ENCODE measurements around the gene ATM.
"Not testable (repeated sequence)": the region's sequence is repeated elsewhere in the genome, so short reads cannot be mapped to it uniquely, and the experiment has no call there.

The ATM gene

GRCh38 chr11:108246308-108246707 is 23.4 kb downstream of the ATM start:
- Histone ChIP-seq H3K9ac (ENCODE audit: low read depth, low read length) (no peak overlapping the region), H3K4me1 (ENCODE audit: control insufficient read depth, insufficient read depth, low read length) (no peaks in the 10 kb centered on the region), H3K27me3 (ENCODE audit: control insufficient read depth, insufficient read depth, low read length) (no peaks in the 10 kb centered on the region), H3K36me3 (ENCODE audit: control insufficient read depth, insufficient read depth, low read length) (no peaks in the 10 kb centered on the region), H3K9me3 (ENCODE audit: control insufficient read depth, insufficient read depth, low read length) (no peaks in the 10 kb centered on the region), H3K4me3 (ENCODE audit: low read depth, low read length) (no peak overlapping the region)

- no peaks in the 10 kb centered on the region for H3K27me3 ChIP-seq (ENCODE audit: control insufficient read depth, insufficient read depth, low read length)
- H3K9me3 ChIP-seq (ENCODE audit: control insufficient read depth, insufficient read depth, low read length) = no peaks in the 10 kb centered on the region
- no peaks in the 10 kb centered on the region for H3K4me1 ChIP-seq (ENCODE audit: control insufficient read depth, insufficient read depth, low read length)
- H3K36me3 ChIP-seq (ENCODE audit: control insufficient read depth, insufficient read depth, low read length) = no peaks in the 10 kb centered on the region
- no peak overlapping the region for H3K9ac ChIP-seq (ENCODE audit: low read depth, low read length)
- no peak overlapping the region for H3K4me3 ChIP-seq (ENCODE audit: low read depth, low read length)
Measured at GRCh38 chr11:108246885-108247284, 24.0 kb downstream of the ATM start.

GRCh38 chr11:108253176-108253575 is 30.3 kb downstream of the ATM start:
- Histone ChIP-seq H3K4me3 (ENCODE audit: low read depth, low read length) (no peak overlapping the region), H3K36me3 (ENCODE audit: control insufficient read depth, insufficient read depth, low read length) (peaks cover 4% of the 10 kb centered on the region), H3K9ac (ENCODE audit: low read depth, low read length) (no peak overlapping the region), H3K27me3 (ENCODE audit: control insufficient read depth, insufficient read depth, low read length) (no peaks in the 10 kb centered on the region), H3K9me3 (ENCODE audit: control insufficient read depth, insufficient read depth, low read length) (no peaks in the 10 kb centered on the region), H3K4me1 (ENCODE audit: control insufficient read depth, insufficient read depth, low read length) (no peaks in the 10 kb centered on the region)

GRCh38 chr11:108269583-108269982 is 46.7 kb downstream of the ATM start:
- Histone ChIP-seq H3K9me3 (ENCODE audit: control insufficient read depth, insufficient read depth, low read length) (no peaks in the 10 kb centered on the region), H3K36me3 (ENCODE audit: control insufficient read depth, insufficient read depth, low read length) (peaks cover 10% of the 10 kb centered on the region), H3K27me3 (ENCODE audit: control insufficient read depth, insufficient read depth, low read length) (no peaks in the 10 kb centered on the region), H3K9ac (ENCODE audit: low read depth, low read length) (no peak overlapping the region), H3K4me1 (ENCODE audit: control insufficient read depth, insufficient read depth, low read length) (no peaks in the 10 kb centered on the region), H3K4me3 (ENCODE audit: low read depth, low read length) (no peak overlapping the region)

- H3K36me3 ChIP-seq (ENCODE audit: control insufficient read depth, insufficient read depth, low read length); H3K4me1 ChIP-seq (ENCODE audit: control insufficient read depth, insufficient read depth, low read length); H3K27me3 ChIP-seq (ENCODE audit: control insufficient read depth, insufficient read depth, low read length); H3K9ac ChIP-seq (ENCODE audit: low read depth, low read length); H3K4me3 ChIP-seq (ENCODE audit: low read depth, low read length); H3K9me3 ChIP-seq (ENCODE audit: control insufficient read depth, insufficient read depth, low read length): not testable (repeated sequence)
Measured at GRCh38 chr11:108276985-108277616, 54.2 kb downstream of the ATM start.

GRCh38 chr11:108278546-108278945 is 55.7 kb downstream of the ATM start:
- Histone ChIP-seq H3K36me3 (ENCODE audit: control insufficient read depth, insufficient read depth, low read length) (peaks cover 4% of the 10 kb centered on the region), H3K9ac (ENCODE audit: low read depth, low read length) (no peak overlapping the region), H3K27me3 (ENCODE audit: control insufficient read depth, insufficient read depth, low read length) (no peaks in the 10 kb centered on the region), H3K4me3 (ENCODE audit: low read depth, low read length) (no peak overlapping the region), H3K9me3 (ENCODE audit: control insufficient read depth, insufficient read depth, low read length) (no peaks in the 10 kb centered on the region), H3K4me1 (ENCODE audit: control insufficient read depth, insufficient read depth, low read length) (peaks cover 2% of the 10 kb centered on the region)

- no peak overlapping the region for H3K9ac ChIP-seq (ENCODE audit: low read depth, low read length)
- peaks cover 2% of the 10 kb centered on the region for H3K4me1 ChIP-seq (ENCODE audit: control insufficient read depth, insufficient read depth, low read length)
- no peaks in the 10 kb centered on the region for H3K27me3 ChIP-seq (ENCODE audit: control insufficient read depth, insufficient read depth, low read length)
- H3K9me3 ChIP-seq (ENCODE audit: control insufficient read depth, insufficient read depth, low read length) = no peaks in the 10 kb centered on the region
- no peak overlapping the region for H3K4me3 ChIP-seq (ENCODE audit: low read depth, low read length)
- peaks cover 4% of the 10 kb centered on the region for H3K36me3 ChIP-seq (ENCODE audit: control insufficient read depth, insufficient read depth, low read length)
Measured at GRCh38 chr11:108278954-108279353, 56.1 kb downstream of the ATM start.

GRCh38 chr11:108286370-108286769 is 63.5 kb downstream of the ATM start:
- no peaks in the 10 kb centered on the region for H3K9me3 ChIP-seq (ENCODE audit: control insufficient read depth, insufficient read depth, low read length)
- H3K9ac ChIP-seq (ENCODE audit: low read depth, low read length) = no peak overlapping the region
- H3K4me1 ChIP-seq (ENCODE audit: control insufficient read depth, insufficient read depth, low read length) = no peaks in the 10 kb centered on the region
- H3K4me3 ChIP-seq (ENCODE audit: low read depth, low read length) = no peak overlapping the region
- peaks cover 13% of the 10 kb centered on the region for H3K36me3 ChIP-seq (ENCODE audit: control insufficient read depth, insufficient read depth, low read length)
- H3K27me3 ChIP-seq (ENCODE audit: control insufficient read depth, insufficient read depth, low read length) = no peaks in the 10 kb centered on the region

GRCh38 chr11:108286956-108287355 is 64.1 kb downstream of the ATM start:
- H3K27me3 ChIP-seq (ENCODE audit: control insufficient read depth, insufficient read depth, low read length) = no peaks in the 10 kb centered on the region
- H3K4me3 ChIP-seq (ENCODE audit: low read depth, low read length) = no peak overlapping the region
- H3K9me3 ChIP-seq (ENCODE audit: control insufficient read depth, insufficient read depth, low read length) = no peaks in the 10 kb centered on the region
- peaks cover 13% of the 10 kb centered on the region for H3K36me3 ChIP-seq (ENCODE audit: control insufficient read depth, insufficient read depth, low read length)
- no peak overlapping the region for H3K9ac ChIP-seq (ENCODE audit: low read depth, low read length)
- no peaks in the 10 kb centered on the region for H3K4me1 ChIP-seq (ENCODE audit: control insufficient read depth, insufficient read depth, low read length)

- H3K4me3 ChIP-seq (ENCODE audit: low read depth, low read length); H3K9me3 ChIP-seq (ENCODE audit: control insufficient read depth, insufficient read depth, low read length); H3K4me1 ChIP-seq (ENCODE audit: control insufficient read depth, insufficient read depth, low read length); H3K9ac ChIP-seq (ENCODE audit: low read depth, low read length); H3K27me3 ChIP-seq (ENCODE audit: control insufficient read depth, insufficient read depth, low read length): not testable (repeated sequence)
- peaks cover 13% of the 10 kb centered on the region for H3K36me3 ChIP-seq (ENCODE audit: control insufficient read depth, insufficient read depth, low read length)
Measured at GRCh38 chr11:108289066-108289465, 66.2 kb downstream of the ATM start.

- H3K36me3 ChIP-seq (ENCODE audit: control insufficient read depth, insufficient read depth, low read length) = peaks cover 11% of the 10 kb centered on the region
- H3K4me1 ChIP-seq (ENCODE audit: control insufficient read depth, insufficient read depth, low read length) = no peaks in the 10 kb centered on the region
- no peak overlapping the region for H3K4me3 ChIP-seq (ENCODE audit: low read depth, low read length)
- no peak overlapping the region for H3K9ac ChIP-seq (ENCODE audit: low read depth, low read length)
- H3K9me3 ChIP-seq (ENCODE audit: control insufficient read depth, insufficient read depth, low read length) = no peaks in the 10 kb centered on the region
- no peaks in the 10 kb centered on the region for H3K27me3 ChIP-seq (ENCODE audit: control insufficient read depth, insufficient read depth, low read length)
Measured at GRCh38 chr11:108289699-108290098, 66.8 kb downstream of the ATM start.

- Histone ChIP-seq H3K9ac (ENCODE audit: low read depth, low read length) (no peak overlapping the region), H3K27me3 (ENCODE audit: control insufficient read depth, insufficient read depth, low read length) (no peaks in the 10 kb centered on the region), H3K4me3 (ENCODE audit: low read depth, low read length) (no peak overlapping the region), H3K4me1 (ENCODE audit: control insufficient read depth, insufficient read depth, low read length) (no peaks in the 10 kb centered on the region), H3K36me3 (ENCODE audit: control insufficient read depth, insufficient read depth, low read length) (peaks cover 9% of the 10 kb centered on the region), H3K9me3 (ENCODE audit: control insufficient read depth, insufficient read depth, low read length) (no peaks in the 10 kb centered on the region)
Measured at GRCh38 chr11:108293229-108293628, 70.4 kb downstream of the ATM start.

All from iPS-15b (cell line).